ENCODE data around the gene ANKRD11.

GRCh38 chr16:89287777-89288576 lies 202.4 kb downstream of the ANKRD11 start:
- TF ChIP-seq, protein P1, sequence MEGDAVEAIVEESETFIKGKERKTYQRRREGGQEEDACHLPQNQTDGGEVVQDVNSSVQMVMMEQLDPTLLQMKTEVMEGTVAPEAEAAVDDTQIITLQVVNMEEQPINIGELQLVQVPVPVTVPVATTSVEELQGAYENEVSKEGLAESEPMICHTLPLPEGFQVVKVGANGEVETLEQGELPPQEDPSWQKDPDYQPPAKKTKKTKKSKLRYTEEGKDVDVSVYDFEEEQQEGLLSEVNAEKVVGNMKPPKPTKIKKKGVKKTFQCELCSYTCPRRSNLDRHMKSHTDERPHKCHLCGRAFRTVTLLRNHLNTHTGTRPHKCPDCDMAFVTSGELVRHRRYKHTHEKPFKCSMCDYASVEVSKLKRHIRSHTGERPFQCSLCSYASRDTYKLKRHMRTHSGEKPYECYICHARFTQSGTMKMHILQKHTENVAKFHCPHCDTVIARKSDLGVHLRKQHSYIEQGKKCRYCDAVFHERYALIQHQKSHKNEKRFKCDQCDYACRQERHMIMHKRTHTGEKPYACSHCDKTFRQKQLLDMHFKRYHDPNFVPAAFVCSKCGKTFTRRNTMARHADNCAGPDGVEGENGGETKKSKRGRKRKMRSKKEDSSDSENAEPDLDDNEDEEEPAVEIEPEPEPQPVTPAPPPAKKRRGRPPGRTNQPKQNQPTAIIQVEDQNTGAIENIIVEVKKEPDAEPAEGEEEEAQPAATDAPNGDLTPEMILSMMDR (IDR thresholded peaks at IDR 0.05) = no peak
- no peak for TF ChIP-seq ZFX (IDR thresholded peaks at IDR 0.05; ENCODE audit: borderline replicate concordance)

Measured in 22Rv1 (cell line).